HG03108 (cell line): ENCODE results near the gene NME4.
"Not testable (repeated sequence)": the region's sequence is repeated elsewhere in the genome, so short reads cannot be mapped to it uniquely, and the experiment has no call there.

Experiments used
- ATAC-seq: cut with Tn5 transposase; IDR thresholded peaks from one replicate; pipeline ENCODE4 v1.9.1; 2021; ENCODE audit warnings: moderate library complexity; ENCODE audit not compliant: unreplicated experiment

The NME4 gene

GRCh38 chr16:375927-376816 is 20.8 kb upstream of the NME4 start:
- no peak for ATAC-seq

GRCh38 chr16:376817-377418 is 20.1 kb upstream of the NME4 start:
- no peak for ATAC-seq

- no peak for ATAC-seq
These were observed 19.5 kb upstream of the NME4 start for GRCh38 chr16:377419-377951.

GRCh38 chr16:378113-378820 is 18.7 kb upstream of the NME4 start:
- ATAC-seq: not testable (repeated sequence)

GRCh38 chr16:378821-379182 is 18.2 kb upstream of the NME4 start:
- ATAC-seq: no peak

GRCh38 chr16:379183-379960 is 17.6 kb upstream of the NME4 start:
- no peak for ATAC-seq

- no peak for ATAC-seq
These were observed 16.8 kb upstream of the NME4 start for GRCh38 chr16:379961-380761.

- no peak for ATAC-seq
These were observed 16.3 kb upstream of the NME4 start for GRCh38 chr16:380762-381011.

GRCh38 chr16:381012-381788 is 15.8 kb upstream of the NME4 start:
- ATAC-seq: no peak

GRCh38 chr16:381789-382717 is 14.9 kb upstream of the NME4 start, which contains the start of gene PGAP6:
TSS of gene PGAP6 (minus strand) at chr16:381978. CDS start at chr16:381821, 157 bp downstream.
- no peak for ATAC-seq

- peak; percentile 37 for ATAC-seq
These were observed 13.5 kb upstream of the NME4 start for GRCh38 chr16:383326-384051.

- no peak for ATAC-seq
These were observed 10.3 kb upstream of the NME4 start for GRCh38 chr16:386641-387156.

GRCh38 chr16:387761-388666 is 9.0 kb upstream of the NME4 start:
- ATAC-seq: not testable (repeated sequence)

GRCh38 chr16:389352-389751 is 7.6 kb upstream of the NME4 start:
- no peak for ATAC-seq

GRCh38 chr16:391885-392335 is 5.1 kb upstream of the NME4 start:
- ATAC-seq: no peak

- ATAC-seq: no peak
These were observed 4.5 kb upstream of the NME4 start for GRCh38 chr16:392450-393030.
